ENCODE results near the gene UBE2N.
"Not testable (repeated sequence)": the region's sequence is repeated elsewhere in the genome, so short reads cannot be mapped to it uniquely, and the experiment has no call there.

UBE2N gene

GRCh38 chr12:93408813-93409212 is 32.9 kb downstream of the UBE2N start:
- H3K4me1 ChIP-seq (ENCODE audit: control insufficient read depth in 1 of 2, insufficient read depth in 2 of 2, low read length in 2 of 2) = peaks cover 0 to 11% of the 10 kb centered on the region in 2 donors
- no peak overlapping the region for H3K27ac ChIP-seq (ENCODE audit: low read length)
- H3K27me3 ChIP-seq (ENCODE audit: low read depth, low read length) = no peaks in the 10 kb centered on the region
- H3K9me3 ChIP-seq (ENCODE audit: control insufficient read depth in 1 of 2, low read length in 2 of 2) = no peaks in the 10 kb centered on the region
- peaks cover 7 to 8% of the 10 kb centered on the region in 2 donors for H3K36me3 ChIP-seq (ENCODE audit: control insufficient read depth in 1 of 2, insufficient read depth in 2 of 2, low read length in 2 of 2)
- no peak overlapping the region for H3K4me3 ChIP-seq (ENCODE audit: low read depth in 1 of 2, low read length in 2 of 2)

GRCh38 chr12:93407963-93408283 is 33.8 kb downstream of the UBE2N start:
- H3K4me3 ChIP-seq (ENCODE audit: low read depth in 1 of 2, low read length in 2 of 2) = no peak overlapping the region
- H3K36me3 ChIP-seq (ENCODE audit: control insufficient read depth in 1 of 2, insufficient read depth in 2 of 2, low read length in 2 of 2) = peaks cover 7 to 8% of the 10 kb centered on the region in 2 donors
- H3K4me1 ChIP-seq (ENCODE audit: control insufficient read depth in 1 of 2, insufficient read depth in 2 of 2, low read length in 2 of 2) = peaks cover 0 to 3% of the 10 kb centered on the region in 2 donors
- no peak overlapping the region for H3K27ac ChIP-seq (ENCODE audit: low read length)
- no peaks in the 10 kb centered on the region for H3K27me3 ChIP-seq (ENCODE audit: low read depth, low read length)
- H3K9me3 ChIP-seq (ENCODE audit: control insufficient read depth in 1 of 2, low read length in 2 of 2) = no peaks in the 10 kb centered on the region

- Histone ChIP-seq H3K4me3 (ENCODE audit: low read depth in 1 of 2, low read length in 2 of 2) (no peak overlapping the region), H3K27me3 (ENCODE audit: low read depth, low read length) (no peaks in the 10 kb centered on the region), H3K4me1 (ENCODE audit: control insufficient read depth in 1 of 2, insufficient read depth in 2 of 2, low read length in 2 of 2) (no peaks in the 10 kb centered on the region), H3K36me3 (ENCODE audit: control insufficient read depth in 1 of 2, insufficient read depth in 2 of 2, low read length in 2 of 2) (peaks cover 7 to 8% of the 10 kb centered on the region in 2 donors), H3K27ac (ENCODE audit: low read length) (no peak overlapping the region), H3K9me3 (ENCODE audit: control insufficient read depth in 1 of 2, low read length in 2 of 2) (no peaks in the 10 kb centered on the region)
Measured at GRCh38 chr12:93407054-93407962, 34.4 kb downstream of the UBE2N start.

- Histone ChIP-seq H3K4me3 (ENCODE audit: low read depth in 1 of 2, low read length in 2 of 2) (no peak overlapping the region), H3K27ac (ENCODE audit: low read length) (no peak overlapping the region), H3K27me3 (ENCODE audit: low read depth, low read length) (no peaks in the 10 kb centered on the region), H3K9me3 (ENCODE audit: control insufficient read depth in 1 of 2, low read length in 2 of 2) (no peaks in the 10 kb centered on the region), H3K4me1 (ENCODE audit: control insufficient read depth in 1 of 2, insufficient read depth in 2 of 2, low read length in 2 of 2) (no peaks in the 10 kb centered on the region), H3K36me3 (ENCODE audit: control insufficient read depth in 1 of 2, insufficient read depth in 2 of 2, low read length in 2 of 2) (peaks cover 0 to 2% of the 10 kb centered on the region in 2 donors)
Measured at GRCh38 chr12:93404961-93405849, 36.5 kb downstream of the UBE2N start.

GRCh38 chr12:93403988-93404803 is 37.6 kb downstream of the UBE2N start:
- Histone ChIP-seq H3K36me3 (ENCODE audit: control insufficient read depth in 1 of 2, insufficient read depth in 2 of 2, low read length in 2 of 2) (no peaks in the 10 kb centered on the region), H3K9me3 (ENCODE audit: control insufficient read depth in 1 of 2, low read length in 2 of 2) (no peaks in the 10 kb centered on the region), H3K4me1 (ENCODE audit: control insufficient read depth in 1 of 2, insufficient read depth in 2 of 2, low read length in 2 of 2) (no peaks in the 10 kb centered on the region), H3K27ac (ENCODE audit: low read length) (no peak overlapping the region), H3K4me3 (ENCODE audit: low read depth in 1 of 2, low read length in 2 of 2) (no peak overlapping the region), H3K27me3 (ENCODE audit: low read depth, low read length) (no peaks in the 10 kb centered on the region)

GRCh38 chr12:93402333-93403311 is 39.1 kb downstream of the UBE2N start:
- Histone ChIP-seq H3K27me3 (ENCODE audit: low read depth, low read length) (no peaks in the 10 kb centered on the region), H3K9me3 (ENCODE audit: control insufficient read depth in 1 of 2, low read length in 2 of 2) (no peaks in the 10 kb centered on the region), H3K4me1 (ENCODE audit: control insufficient read depth in 1 of 2, insufficient read depth in 2 of 2, low read length in 2 of 2) (peaks cover 0 to 1% of the 10 kb centered on the region in 2 donors), H3K36me3 (ENCODE audit: control insufficient read depth in 1 of 2, insufficient read depth in 2 of 2, low read length in 2 of 2) (peaks cover 2 to 11% of the 10 kb centered on the region in 2 donors), H3K27ac (ENCODE audit: low read length) (no peak overlapping the region), H3K4me3 (ENCODE audit: low read depth in 1 of 2, low read length in 2 of 2) (no peak overlapping the region)

- H3K36me3 ChIP-seq (ENCODE audit: control insufficient read depth in 1 of 2, insufficient read depth in 2 of 2, low read length in 2 of 2) = peaks cover 6 to 17% of the 10 kb centered on the region in 2 donors
- peaks cover 0 to 13% of the 10 kb centered on the region in 2 donors for H3K4me1 ChIP-seq (ENCODE audit: control insufficient read depth in 1 of 2, insufficient read depth in 2 of 2, low read length in 2 of 2)
- H3K27ac ChIP-seq (ENCODE audit: low read length); H3K4me3 ChIP-seq (ENCODE audit: low read depth in 1 of 2, low read length in 2 of 2); H3K27me3 ChIP-seq (ENCODE audit: low read depth, low read length); H3K9me3 ChIP-seq (ENCODE audit: control insufficient read depth in 1 of 2, low read length in 2 of 2): not testable (repeated sequence)
Measured at GRCh38 chr12:93399183-93399863, 42.4 kb downstream of the UBE2N start.

- no peak overlapping the region for H3K27ac ChIP-seq (ENCODE audit: low read length)
- H3K36me3 ChIP-seq (ENCODE audit: control insufficient read depth in 1 of 2, insufficient read depth in 2 of 2, low read length in 2 of 2) = peaks cover 6 to 17% of the 10 kb centered on the region in 2 donors
- H3K9me3 ChIP-seq (ENCODE audit: control insufficient read depth in 1 of 2, low read length in 2 of 2) = no peaks in the 10 kb centered on the region
- no peak overlapping the region for H3K4me3 ChIP-seq (ENCODE audit: low read depth in 1 of 2, low read length in 2 of 2)
- no peaks in the 10 kb centered on the region for H3K27me3 ChIP-seq (ENCODE audit: low read depth, low read length)
- peaks cover 0 to 20% of the 10 kb centered on the region in 2 donors for H3K4me1 ChIP-seq (ENCODE audit: control insufficient read depth in 1 of 2, insufficient read depth in 2 of 2, low read length in 2 of 2)
Measured at GRCh38 chr12:93397412-93397811, 44.3 kb downstream of the UBE2N start.

GRCh38 chr12:93393425-93393824 is 48.3 kb downstream of the UBE2N start:
- H3K4me1 ChIP-seq (ENCODE audit: control insufficient read depth in 1 of 2, insufficient read depth in 2 of 2, low read length in 2 of 2) = peaks cover 0 to 40% of the 10 kb centered on the region in 2 donors
- no peak overlapping the region for H3K4me3 ChIP-seq (ENCODE audit: low read depth in 1 of 2, low read length in 2 of 2)
- H3K27ac ChIP-seq (ENCODE audit: low read length) = no peak overlapping the region
- H3K9me3 ChIP-seq (ENCODE audit: control insufficient read depth in 1 of 2, low read length in 2 of 2) = no peaks in the 10 kb centered on the region
- peaks cover 6 to 11% of the 10 kb centered on the region in 2 donors for H3K36me3 ChIP-seq (ENCODE audit: control insufficient read depth in 1 of 2, insufficient read depth in 2 of 2, low read length in 2 of 2)
- H3K27me3 ChIP-seq (ENCODE audit: low read depth, low read length) = no peaks in the 10 kb centered on the region
